K562 (cell line): ENCODE results near the gene PPP3CA. TPM values are rescaled to one million over a fixed set of nuclear protein-coding genes. Genes with fewer than 3 reads are reported as not detected.

Experiments used
- ATAC-seq: fragments of 200-7000 bp; cut with Tn5 transposase; 3 replicates; pipeline ENCODE4 v1.9.1; 2020; ENCODE audit warnings: moderate library complexity
- BruUV-seq: library from RNA; stranded (reverse); fragments of 400-500 nt; replicated peaks from 2 replicates; lab custom pipeline; 2021; lab: Mats Ljungman, UMichigan
- CTCF ChIA-PET: fragments of 300-600 bp; formaldehyde crosslinking; extraction: SDS; loops from one replicate; lab custom pipeline; 2021; ENCODE audit warnings: low intra/inter-chr PET ratio; lab: Yijun Ruan, JAX
- POLR2A ChIA-PET: fragments of 300-600, 350-650 bp; sonication (Branson Sonifier 250); formaldehyde crosslinking; extraction: SDS; loops from one replicate; lab custom pipeline; 2021; ENCODE audit warnings: antibody characterized with exemption, inconsistent platforms; lab: Yijun Ruan, JAX
- DNase-seq, 4 experiments: peaks; one replicate each; pipeline versions ENCODE4 v3.0.0 to v3.0.0-alpha.2; 2011 to 2018; ENCODE audit warnings: low spot score in 3 of 4, mixed read lengths in 3 of 4; ENCODE audit errors: extremely low read depth in 1 of 4
- FAIRE-seq: peaks from 2 replicates; lab custom pipeline; 2011; peaks lifted over from hg19 to GRCh38; lab: Jason Lieb, UNC
- H2AFZ ChIP-seq: 2 replicates; pipeline ENCODE4 v1.6.0; 2011; ENCODE audit warnings: low read depth, low read length, control low read depth, inconsistent platforms
- H3K27ac ChIP-seq: fragments of 200-600 bp; 3 replicates; pipeline ENCODE4 v1.8.0; 2011; ENCODE audit warnings: low read depth, mild to moderate bottlenecking, control low read depth, inconsistent platforms, low read length, moderate library complexity, mixed read lengths; ENCODE audit errors: extremely low read depth
- H3K27me3 ChIP-seq, 2 experiments: fragments of 300-600 bp in 1 of 2; 2 replicates in 1 of 2; 3 replicates in 1 of 2; pipeline versions ENCODE4 v1.6.0 to v1.8.0; 2011; ENCODE audit warnings: inconsistent platforms in 2 of 2, low read length in 2 of 2, mild to moderate bottlenecking in 1 of 2, mixed read lengths in 1 of 2, moderate library complexity in 1 of 2; ENCODE audit not compliant: control insufficient read depth in 2 of 2, insufficient read depth in 2 of 2
- H3K36me3 ChIP-seq: fragments of 300-600 bp; 3 replicates; pipeline ENCODE4 v1.8.0; 2011; ENCODE audit warnings: mild to moderate bottlenecking, low read length, inconsistent platforms; ENCODE audit not compliant: control insufficient read depth, insufficient read depth
- H3K4me1 ChIP-seq, 2 experiments: fragments of 200-600 bp in 1 of 2; replicated peaks in 1 of 2; 2 replicates in 1 of 2; 3 replicates in 1 of 2; pipeline versions ENCODE4 v1.5.1 to v1.8.0; 2011; ENCODE audit warnings: inconsistent platforms in 2 of 2, low read length in 2 of 2, mild to moderate bottlenecking in 1 of 2, mixed read lengths in 1 of 2, moderate library complexity in 1 of 2; ENCODE audit not compliant: control insufficient read depth in 2 of 2, insufficient read depth in 2 of 2
- H3K4me2 ChIP-seq: 2 replicates; pipeline ENCODE4 v1.6.1; 2011; ENCODE audit warnings: low read length, control low read depth, inconsistent platforms, mixed read lengths; ENCODE audit not compliant: insufficient read depth
- H3K4me3 ChIP-seq: fragments of 200-600 bp; sonication (generic), shearing (Covaris generic); 2 replicates; pipeline ENCODE4 v1.5.1; 2016; ENCODE audit warnings: control low read depth, inconsistent platforms
- H3K79me2 ChIP-seq: fragments of 200-600 bp; 3 replicates; pipeline ENCODE4 v1.8.0; 2011; ENCODE audit warnings: low read length, inconsistent platforms; ENCODE audit not compliant: control insufficient read depth, insufficient read depth
- H3K9ac ChIP-seq, 2 experiments: 2 replicates each; pipeline versions ENCODE4 v1.6.0 to v1.6.1; 2011; ENCODE audit warnings: low read depth in 2 of 2, low read length in 2 of 2, control low read depth in 1 of 2, inconsistent platforms in 1 of 2, mild to moderate bottlenecking in 1 of 2, mixed read lengths in 1 of 2; ENCODE audit not compliant: insufficient read depth in 1 of 2
- H3K9me1 ChIP-seq: one replicate; pipeline ENCODE4 v1.6.0; 2011; ENCODE audit warnings: inconsistent platforms, mild to moderate bottlenecking, low read length, moderate library complexity; ENCODE audit not compliant: control insufficient read depth, insufficient read depth
- H3K9me3 ChIP-seq: replicated peaks from 2 replicates; pipeline ENCODE4 v1.5.1; 2011; ENCODE audit warnings: low read depth, low read length, inconsistent platforms; ENCODE audit not compliant: control insufficient read depth, insufficient read depth
- H4K20me1 ChIP-seq: replicated peaks from 2 replicates; pipeline ENCODE4 v1.6.1; 2011; ENCODE audit warnings: low read length, inconsistent platforms, mixed read lengths; ENCODE audit not compliant: control insufficient read depth, insufficient read depth
- ATF4 ChIP-seq: fragments of 450-650 bp; formaldehyde crosslinking; IDR thresholded peaks from 2 replicates; pipeline ENCODE4 v1.4.0; 2022; ENCODE audit warnings: mild to moderate bottlenecking, moderate library complexity
- SMARCE1 ChIP-seq: fragments of 450-650 bp; IDR thresholded peaks from 2 replicates; pipeline ENCODE4 v1.7.1; 2016; ENCODE audit warnings: mild to moderate bottlenecking
- WGBS: fragments of 100-300 bp; shearing (Covaris generic); methylation state at CpG from one replicate; pipeline ENCODE4 v1.1.6; 2016; ENCODE audit warnings: low coverage, mixed read lengths; ENCODE audit not compliant: insufficient coverage; ENCODE audit errors: missing lambda C conversion rate; 5-methylcytosine and 5-hydroxymethylcytosine counted together
- in situ Hi-C: fragments of 300-500 bp; cut with MboI; formaldehyde crosslinking; loops from 4 replicates; pipeline ENCODE4 v1.15.0; 2018; ENCODE audit warnings: inconsistent platforms, mixed read lengths
- intact Hi-C: fragments of 100-400 bp; cut with micrococcal nuclease; formaldehyde crosslinking; loops from 2 replicates; pipeline ENCODE4 v1.14.2; 2022
- polyA plus RNA-seq, 8 experiments: library from polyadenylated mRNA; depleted of rRNA in 4 of 8; stranded (reverse) in 5 of 8; unstranded in 3 of 8; fragments of >200 nt; fragmentation: Nextera tagmentation in 2 of 8; fragmentation: Illumina TruSeq in 1 of 8; extraction: Ambion mirVana in 2 of 8; extraction: Trizol in 1 of 8; gene quantifications; 2 replicates each; pipeline versions ENCODE4 v1.2.1 to v1.2.3, GENCODE V29; 2011 to 2014; ENCODE audit warnings: inconsistent platforms in 1 of 8, missing spikeins in 1 of 8
- total RNA-seq, 7 experiments: library from RNA; depleted of rRNA in 6 of 7; stranded (reverse); fragments of >200 nt in 6 of 7; fragmentation: Illumina TruSeq in 2 of 7; extraction: Trizol in 2 of 7; gene quantifications; 2 replicates each; pipeline versions ENCODE4 v1.2.1 to v1.2.3, GENCODE V29; 2011 to 2021; ENCODE audit warnings: low replicate concordance in 1 of 7

The PPP3CA gene
- total and polyA plus RNA-seq, 9 of the 15 experiments (the other 6 are each of a cell fraction or from before 2014, with no cell fraction given): 0.94 to 3.2 (median 1.6) TPM

GRCh38 chr4:101103381-101104142, 243.8 kb downstream of the PPP3CA start:
- H3K9me3 ChIP-seq: no peaks in the 10 kb centered on the region

More at GRCh38 chr4:101103381-101104142, 243.8 kb downstream of the PPP3CA start:
- intact Hi-C loops: no loop called here
- no peak overlapping the region for H3K9ac ChIP-seq
- no peaks in the 10 kb centered on the region for H3K79me2 ChIP-seq
- no peaks in the 10 kb centered on the region for H3K36me3 ChIP-seq
- H3K27ac ChIP-seq: no peak overlapping the region
- CTCF ChIA-PET: no interaction called here
- TF ChIP-seq ATF4 (0 out of 2 replicates have a peak, but pooled peaks have one; percentile 28), SMARCE1 (no peak)
- TF ChIP-seq, all 486 proteins: peak for 1
- in situ Hi-C loops: no loop called here
- 5% methylated on average over 4 of the region's 4 CpGs for WGBS
- POLR2A ChIA-PET: no interaction called here
- Histone ChIP-seq H2AFZ (no peak overlapping the region), H3K4me1 (no peaks in the 10 kb centered on the region), H3K9me1 (no peaks in the 10 kb centered on the region), H4K20me1 (no peaks in the 10 kb centered on the region), H3K4me2 (no peak overlapping the region), H3K4me3 (no peak overlapping the region), H3K27me3 (no peaks in the 10 kb centered on the region)
- ATAC-seq: no peak
- no peak for FAIRE-seq
- no TSS peak for BruUV-seq
- no peak for DNase-seq
